H1 (cell line): ENCODE results near the gene YARS2. TPM values are rescaled to one million over a fixed set of nuclear protein-coding genes. Genes with fewer than 3 reads are reported as not detected.

Source experiments
- CTCF ChIA-PET: fragments of 300-600 bp; sonication (Branson Sonifier 250); formaldehyde crosslinking; loops from one replicate; lab custom pipeline; 2021; ENCODE audit not compliant: partially characterized antibody; lab: Charles Lee
- POLR2A ChIA-PET: fragments of 300-600 bp; sonication (Branson Sonifier 250); formaldehyde crosslinking; loops from one replicate; lab custom pipeline; 2021; ENCODE audit warnings: inconsistent platforms; ENCODE audit not compliant: partially characterized antibody; lab: Charles Lee
- DNase-seq, 2 experiments: peaks; one replicate each; pipeline versions ENCODE4 v3.0.0 to v3.0.0-alpha.2; 2010 to 2022; ENCODE audit warnings: low spot score in 2 of 2, low read depth in 1 of 2, mixed read lengths in 1 of 2
- FAIRE-seq: peaks from 2 replicates; lab custom pipeline; 2011; peaks lifted over from hg19 to GRCh38; lab: Jason Lieb, UNC
- H2AFZ ChIP-seq: 2 replicates; pipeline ENCODE4 v1.8.1; 2012; ENCODE audit warnings: low read length, inconsistent platforms
- H2AK5ac ChIP-seq: 2 replicates; pipeline ENCODE4 v1.6.1; 2013; ENCODE audit warnings: low read depth, low read length
- H2BK120ac ChIP-seq: replicated peaks from 2 replicates; pipeline ENCODE3; 2013; ENCODE audit warnings: low read depth, low read length, inconsistent platforms
- H2BK12ac ChIP-seq: 2 replicates; pipeline ENCODE4 v1.6.1; 2013; ENCODE audit warnings: low read depth, low read length
- H2BK15ac ChIP-seq: 2 replicates; pipeline ENCODE4 v1.6.1; 2013; ENCODE audit warnings: low read length
- H2BK20ac ChIP-seq: 2 replicates; pipeline ENCODE4 v1.6.1; 2013; ENCODE audit warnings: low read length
- H2BK5ac ChIP-seq: 2 replicates; pipeline ENCODE4 v1.6.1; 2013; ENCODE audit warnings: low read depth, low read length
- H3K14ac ChIP-seq: 2 replicates; pipeline ENCODE4 v1.6.1; 2013; ENCODE audit warnings: inconsistent platforms; ENCODE audit not compliant: insufficient read length
- H3K18ac ChIP-seq: 2 replicates; pipeline ENCODE4 v1.6.1; 2013; ENCODE audit warnings: low read length; ENCODE audit errors: extremely low read depth
- H3K23ac ChIP-seq: 2 replicates; pipeline ENCODE4 v1.6.1; 2013; ENCODE audit warnings: inconsistent platforms; ENCODE audit not compliant: insufficient read length
- H3K23me2 ChIP-seq: 2 replicates; pipeline ENCODE4 v1.6.1; 2013; ENCODE audit warnings: low read depth, low read length
- H3K27ac ChIP-seq: 2 replicates; pipeline ENCODE4 v1.6.1; 2011; ENCODE audit warnings: low read depth, low read length, inconsistent platforms
- H3K27me3 ChIP-seq, 4 experiments: replicated peaks in 1 of 4; 1 replicate in 1 of 4; 2 replicates in 3 of 4; pipeline versions ENCODE4 v1.6.1 to v1.8.1; 2011 to 2013; ENCODE audit warnings: low read length in 3 of 4, mild to moderate bottlenecking in 3 of 4, inconsistent platforms in 2 of 4, mixed read lengths in 2 of 4, moderate library complexity in 1 of 4; ENCODE audit not compliant: control insufficient read depth in 3 of 4, insufficient read depth in 3 of 4; ENCODE audit errors: extremely low read depth in 1 of 4
- H3K36me3 ChIP-seq, 4 experiments: 2 replicates each; pipeline versions ENCODE4 v1.6.1 to v1.8.1; 2011 to 2013; ENCODE audit warnings: mild to moderate bottlenecking in 4 of 4, low read length in 3 of 4, moderate library complexity in 2 of 4, control low read depth in 1 of 4, inconsistent platforms in 1 of 4; ENCODE audit not compliant: insufficient read depth in 4 of 4, control insufficient read depth in 2 of 4
- H3K4ac ChIP-seq: replicated peaks from 2 replicates; pipeline ENCODE3; 2013; ENCODE audit warnings: low read length, low read depth, mixed read lengths, inconsistent platforms; ENCODE audit not compliant: insufficient read length
- H3K4me1 ChIP-seq, 4 experiments: replicated peaks in 1 of 4; 1 replicate in 1 of 4; 2 replicates in 3 of 4; pipeline versions ENCODE4 v1.6.1 to v1.8.1; 2011 to 2013; ENCODE audit warnings: low read length in 3 of 4, inconsistent platforms in 2 of 4, mixed read lengths in 1 of 4; ENCODE audit not compliant: insufficient read depth in 4 of 4, control insufficient read depth in 3 of 4
- H3K4me2 ChIP-seq, 2 experiments: 2 replicates each; pipeline versions ENCODE4 v1.6.1 to v1.8.1; 2011 to 2013; ENCODE audit warnings: low read depth in 2 of 2, low read length in 2 of 2, control low read depth in 1 of 2, inconsistent platforms in 1 of 2, mild to moderate bottlenecking in 1 of 2; ENCODE audit not compliant: insufficient read depth in 1 of 2
- H3K4me3 ChIP-seq, 4 experiments: fragments of 200-600, 300-600 bp in 1 of 4; sonication (generic), shearing (Covaris generic), sonication (Bioruptor Twin) in 1 of 4; 2 replicates each; pipeline versions ENCODE4 v1.5.1 to v1.8.1; 2011 to 2016; ENCODE audit warnings: low read length in 4 of 4, low read depth in 3 of 4, control low read depth in 2 of 4, inconsistent platforms in 2 of 4, mild to moderate bottlenecking in 2 of 4, mixed read lengths in 1 of 4, moderate library complexity in 1 of 4; ENCODE audit not compliant: insufficient read depth in 2 of 4; ENCODE audit errors: extremely low read depth in 1 of 4
- H3K56ac ChIP-seq: replicated peaks from 2 replicates; pipeline ENCODE3; 2013; ENCODE audit warnings: low read depth, mild to moderate bottlenecking, mixed read lengths, low read length, inconsistent platforms; ENCODE audit not compliant: insufficient read length
- H3K79me1 ChIP-seq: 2 replicates; pipeline ENCODE4 v1.6.1; 2013; ENCODE audit warnings: low read depth, low read length, control low read depth
- H3K79me2 ChIP-seq, 2 experiments: 2 replicates each; pipeline versions ENCODE4 v1.6.1 to v1.8.1; 2012 to 2013; ENCODE audit warnings: low read length in 2 of 2, mild to moderate bottlenecking in 2 of 2, inconsistent platforms in 1 of 2; ENCODE audit not compliant: insufficient read depth in 2 of 2, control insufficient read depth in 1 of 2
- H3K9ac ChIP-seq, 4 experiments: replicated peaks in 1 of 4; 1 replicate in 1 of 4; 2 replicates in 3 of 4; pipeline versions ENCODE4 v1.6.1 to v1.8.1; 2011 to 2013; ENCODE audit warnings: low read depth in 3 of 4, low read length in 3 of 4, control low read depth in 2 of 4, mild to moderate bottlenecking in 2 of 4, moderate library complexity in 2 of 4, inconsistent platforms in 1 of 4; ENCODE audit errors: extremely low read depth in 1 of 4
- H3K9me3 ChIP-seq, 2 experiments: 2 replicates each; pipeline versions ENCODE4 v1.6.1 to v1.8.1; 2012 to 2013; ENCODE audit warnings: mild to moderate bottlenecking in 2 of 2, moderate library complexity in 2 of 2, control low read depth in 1 of 2, inconsistent platforms in 1 of 2, low read depth in 1 of 2, low read length in 1 of 2, mixed read lengths in 1 of 2; ENCODE audit not compliant: insufficient read depth in 2 of 2
- H4K20me1 ChIP-seq, 2 experiments: replicated peaks in 1 of 2; 2 replicates each; pipeline versions ENCODE3 to v1.8.1; 2011 to 2013; ENCODE audit warnings: inconsistent platforms in 2 of 2, low read length in 2 of 2, mild to moderate bottlenecking in 1 of 2; ENCODE audit not compliant: insufficient read depth in 2 of 2, control insufficient read depth in 1 of 2
- H4K5ac ChIP-seq: 2 replicates; pipeline ENCODE4 v1.6.1; 2013; ENCODE audit warnings: low read length, low read depth, mixed read lengths, inconsistent platforms; ENCODE audit not compliant: insufficient read length
- H4K8ac ChIP-seq: 2 replicates; pipeline ENCODE4 v1.8.0; 2013; ENCODE audit warnings: mild to moderate bottlenecking, moderate library complexity, low read length, inconsistent platforms; ENCODE audit not compliant: insufficient read depth; ENCODE audit errors: extremely low read depth
- H4K91ac ChIP-seq: replicated peaks from 2 replicates; pipeline ENCODE3; 2013; ENCODE audit warnings: low read length, mixed read lengths, inconsistent platforms; ENCODE audit not compliant: insufficient read length
- CHD2 ChIP-seq: IDR thresholded peaks from 2 replicates; pipeline ENCODE4 v1.6.1; 2012; ENCODE audit warnings: low read length, improper control_type of control experiment
- GABPA ChIP-seq: IDR thresholded peaks from 2 replicates; pipeline ENCODE4 v1.6.1; 2011; ENCODE audit warnings: mild to moderate bottlenecking, low read length, moderate library complexity, borderline replicate concordance; ENCODE audit not compliant: insufficient read depth
- NANOG ChIP-seq: IDR thresholded peaks from 2 replicates; pipeline ENCODE4 v1.6.1; 2011; ENCODE audit warnings: low read length, low read depth, mild to moderate bottlenecking, inconsistent platforms; ENCODE audit not compliant: insufficient read depth, poor library complexity, severe bottlenecking
- SP2 ChIP-seq: IDR thresholded peaks from 2 replicates; pipeline ENCODE4 v1.6.1; 2012; ENCODE audit warnings: mild to moderate bottlenecking, low read length, inconsistent platforms
- SP4 ChIP-seq: IDR thresholded peaks from 2 replicates; pipeline ENCODE4 v1.6.1; 2012; ENCODE audit warnings: low read length, inconsistent platforms
- ZNF274 ChIP-seq: IDR thresholded peaks from 2 replicates; pipeline ENCODE4 v1.7.0; 2012; ENCODE audit warnings: low read length, borderline replicate concordance; ENCODE audit errors: extremely low read depth
- WGBS, 2 experiments: shearing (Covaris generic) in 1 of 2; methylation state at CpG; one replicate each; pipeline versions ENCODE4 v1.1.6 to v1.1.7; 2013 to 2015; ENCODE audit warnings: low lambda C conversion rate in 2 of 2, mixed read lengths in 2 of 2, inconsistent platforms in 1 of 2, low coverage in 1 of 2, missing lambda C conversion rate in 1 of 2; ENCODE audit not compliant: insufficient replicate concordance in 2 of 2, insufficient coverage in 1 of 2, insufficient read length in 1 of 2; ENCODE audit errors: extremely low coverage in 1 of 2, missing lambda C conversion rate in 1 of 2; 5-methylcytosine and 5-hydroxymethylcytosine counted together
- polyA plus RNA-seq, 7 experiments: library from polyadenylated mRNA; depleted of rRNA in 3 of 7; stranded (reverse) in 5 of 7; unstranded in 2 of 7; fragments of >200 nt in 5 of 7; fragments of 200-250 nt in 2 of 7; gene quantifications; 1 replicate in 5 of 7; 2 replicates in 1 of 7; 4 replicates in 1 of 7; pipeline versions ENCODE4 v1.2.1 to v1.2.3, GENCODE V29; 2011 to 2013; ENCODE audit warnings: missing spikeins in 2 of 7, mixed read lengths in 2 of 7
- total RNA-seq: library from RNA; stranded (reverse); fragmentation: NEBNext Ultra II Directional; extraction: Animal tissue kit (Norgen Biotek cat#: 25700); gene quantifications from 2 replicates; pipeline ENCODE4 v1.2.1, GENCODE V29; 2021
- TF ChIP-seq, protein P1 (sequence below): IDR thresholded peaks from 2 replicates; pipeline ENCODE4 v1.6.1; 2011; ENCODE audit warnings: low read depth, mild to moderate bottlenecking, low read length; ENCODE audit not compliant: insufficient read depth

Gene YARS2
- total and polyA plus RNA-seq, 2 of the 8 experiments (the other 6 are each of a cell fraction or from before 2014, with no cell fraction given): 29.9 to 41.4 TPM

DNA sequence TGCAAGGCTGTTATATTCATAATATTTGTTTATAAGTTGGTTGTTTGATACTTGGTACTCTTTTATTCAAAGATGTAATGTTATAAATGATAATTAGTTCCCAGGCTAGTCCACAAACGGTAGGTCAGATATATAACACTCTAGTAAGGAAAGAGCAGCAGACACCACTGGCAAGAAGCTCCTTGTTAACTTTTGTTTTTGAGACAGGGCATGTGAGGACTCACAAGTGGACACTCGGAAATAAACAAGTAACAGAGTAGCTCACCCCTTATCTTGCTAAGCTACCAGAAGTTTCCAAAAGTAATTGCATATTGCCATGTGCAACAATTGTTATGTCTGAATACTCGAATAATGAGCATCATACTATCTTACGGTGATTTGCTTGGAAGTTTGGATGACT is 38.6 kb upstream of the YARS2 start:
- no peaks in the 10 kb centered on the region for H3K23me2 ChIP-seq
- H3K4me3 ChIP-seq: no peak overlapping the region
- no peaks in the 10 kb centered on the region for H3K79me2 ChIP-seq
- H3K9me3 ChIP-seq: no peaks in the 10 kb centered on the region
- no peak overlapping the region for H2BK5ac ChIP-seq
- no peaks in the 10 kb centered on the region for H4K20me1 ChIP-seq
- H3K18ac ChIP-seq: no peak overlapping the region
- H3K14ac ChIP-seq: no peak overlapping the region
- no peak overlapping the region for H3K4ac ChIP-seq
- H4K8ac ChIP-seq: no peak overlapping the region
- no peak overlapping the region for H2BK15ac ChIP-seq
- H2BK120ac ChIP-seq: no peak overlapping the region
- H3K4me2 ChIP-seq: no peak overlapping the region
- H3K27ac ChIP-seq: no peak overlapping the region
- H2BK20ac ChIP-seq: no peak overlapping the region
- FAIRE-seq (no peak), DNase-seq (no peak)
- TF ChIP-seq NANOG (no peak), GABPA (no peak), CHD2 (no peak), ZNF274 (no peak), SP2 (no peak), SP4 (no peak)
- TF ChIP-seq, protein P1, sequence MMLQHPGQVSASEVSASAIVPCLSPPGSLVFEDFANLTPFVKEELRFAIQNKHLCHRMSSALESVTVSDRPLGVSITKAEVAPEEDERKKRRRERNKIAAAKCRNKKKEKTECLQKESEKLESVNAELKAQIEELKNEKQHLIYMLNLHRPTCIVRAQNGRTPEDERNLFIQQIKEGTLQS: no peak
- no peaks in the 10 kb centered on the region for H3K27me3 ChIP-seq
- H2AFZ ChIP-seq: no peak overlapping the region
- no peak overlapping the region for H3K23ac ChIP-seq
- H4K5ac ChIP-seq: no peak overlapping the region
- ChIA-PET CTCF (interaction anchor here (0.5 kb wide), 1 partner anchor 667 kb away, joined by 3 read pairs; no protein-coding TSS in a partner anchor), POLR2A (no interaction called here)
- H3K79me1 ChIP-seq: no peaks in the 10 kb centered on the region
- H3K56ac ChIP-seq: no peak overlapping the region
- whole genome bisulfite sequencing, 2 experiments: 86% methylated on average over 4 of the region's 4 CpGs; no CpG with 5 or more reads in 1 of the 2 experiments
- H3K4me1 ChIP-seq: no peaks in the 10 kb centered on the region
- peaks cover 0 to 18% (median 4%) of the 10 kb centered on the region in 4 experiments; a peak in 5 of 8 replicates for H3K36me3 ChIP-seq
- no peak overlapping the region for H3K9ac ChIP-seq
- no peak overlapping the region for H2AK5ac ChIP-seq
- no peak overlapping the region for H2BK12ac ChIP-seq
- H4K91ac ChIP-seq: no peak overlapping the region
